B cell (primary cell): ENCODE data around the gene ESPNL.

Source experiments
- CTCF ChIP-seq: fragments of 200-600 bp; IDR thresholded peaks from one replicate; pipeline ENCODE4 v1.8.0; 2022; ENCODE audit warnings: antibody characterized with exemption, mild to moderate bottlenecking
- EZH2 ChIP-seq: IDR thresholded peaks from 2 replicates; pipeline ENCODE4 v1.6.1; 2012; ENCODE audit warnings: borderline replicate concordance, low read depth, mild to moderate bottlenecking, moderate library complexity, low read length; ENCODE audit not compliant: insufficient read depth, poor library complexity, severe bottlenecking

GRCh38 chr2:238061315-238062202, 38.6 kb upstream of the ESPNL start:
- TF ChIP-seq CTCF (no peak), EZH2 (no peak)
